ENCODE results near the gene OSBPL10. TPM values are rescaled to one million over a fixed set of nuclear protein-coding genes. Genes with fewer than 3 reads are reported as not detected.

Gene OSBPL10
- total RNA-seq, 2 donors from 2014 or later, result 4.2 to 8.2 TPM

DNA sequence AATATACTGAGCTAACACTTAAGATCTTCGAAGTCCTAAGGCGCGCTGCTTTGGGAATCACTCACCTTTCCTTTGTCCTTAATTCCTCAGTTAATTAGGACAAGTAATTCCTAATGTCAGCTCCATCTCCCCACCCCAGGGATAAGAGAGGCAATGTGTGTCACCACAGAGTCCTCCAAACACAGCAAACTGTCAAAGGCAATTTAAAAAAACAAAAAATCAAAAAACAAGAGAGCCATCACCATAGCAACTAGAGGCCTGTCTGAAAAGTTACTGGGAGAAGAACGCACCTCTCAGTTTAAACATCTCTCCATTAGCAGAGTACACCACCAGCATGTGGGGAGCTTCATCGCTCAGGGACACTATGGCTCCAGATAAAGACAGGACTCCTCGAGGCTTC, 101.7 kb downstream of the OSBPL10 start:
- no peaks in the 10 kb centered on the region for H3K36me3 ChIP-seq
- H3K27ac ChIP-seq, result no peak overlapping the region
- H3K4me1 ChIP-seq, result peaks cover 0 to 6% of the 10 kb centered on the region in 2 donors
- no peak overlapping the region for H3K4me3 ChIP-seq
- no peak for DNase-seq (ENCODE audit: low spot score)
- no peaks in the 10 kb centered on the region for H3K9me3 ChIP-seq
- TF ChIP-seq, protein P1, sequence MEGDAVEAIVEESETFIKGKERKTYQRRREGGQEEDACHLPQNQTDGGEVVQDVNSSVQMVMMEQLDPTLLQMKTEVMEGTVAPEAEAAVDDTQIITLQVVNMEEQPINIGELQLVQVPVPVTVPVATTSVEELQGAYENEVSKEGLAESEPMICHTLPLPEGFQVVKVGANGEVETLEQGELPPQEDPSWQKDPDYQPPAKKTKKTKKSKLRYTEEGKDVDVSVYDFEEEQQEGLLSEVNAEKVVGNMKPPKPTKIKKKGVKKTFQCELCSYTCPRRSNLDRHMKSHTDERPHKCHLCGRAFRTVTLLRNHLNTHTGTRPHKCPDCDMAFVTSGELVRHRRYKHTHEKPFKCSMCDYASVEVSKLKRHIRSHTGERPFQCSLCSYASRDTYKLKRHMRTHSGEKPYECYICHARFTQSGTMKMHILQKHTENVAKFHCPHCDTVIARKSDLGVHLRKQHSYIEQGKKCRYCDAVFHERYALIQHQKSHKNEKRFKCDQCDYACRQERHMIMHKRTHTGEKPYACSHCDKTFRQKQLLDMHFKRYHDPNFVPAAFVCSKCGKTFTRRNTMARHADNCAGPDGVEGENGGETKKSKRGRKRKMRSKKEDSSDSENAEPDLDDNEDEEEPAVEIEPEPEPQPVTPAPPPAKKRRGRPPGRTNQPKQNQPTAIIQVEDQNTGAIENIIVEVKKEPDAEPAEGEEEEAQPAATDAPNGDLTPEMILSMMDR (IDR thresholded peaks at IDR 0.05), result no peak
- H3K27me3 ChIP-seq, result no peaks in the 10 kb centered on the region

DNA sequence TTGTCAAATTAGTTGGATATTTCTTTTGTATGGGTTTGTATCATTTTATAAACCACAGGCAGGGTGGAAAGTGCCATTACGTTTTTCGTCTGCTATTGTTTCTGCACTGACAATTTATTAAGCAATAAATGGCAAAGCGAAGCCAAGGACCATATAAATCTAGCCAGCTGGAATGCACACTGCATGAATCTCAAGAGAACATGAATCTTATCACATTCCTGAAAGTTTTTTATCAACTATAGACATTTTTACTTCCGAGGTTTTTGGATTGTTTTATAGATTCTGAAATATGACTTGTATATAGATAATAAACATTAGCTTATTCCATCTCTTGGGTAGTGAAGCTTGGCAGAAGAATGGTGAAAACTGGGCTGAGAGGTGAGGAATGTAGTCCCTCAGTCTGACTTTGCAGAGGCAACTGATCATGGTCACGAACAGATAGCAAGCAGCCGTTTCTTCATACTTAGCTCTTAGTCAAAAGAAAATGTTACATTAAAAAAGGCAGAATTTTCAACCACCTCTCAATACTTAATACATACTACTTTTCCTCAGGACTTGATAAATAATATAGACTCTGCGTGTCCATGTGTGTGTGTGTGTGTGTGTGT, 102.7 kb downstream of the OSBPL10 start:
- no peak overlapping the region for H3K27ac ChIP-seq
- no peaks in the 10 kb centered on the region for H3K9me3 ChIP-seq
- no peaks in the 10 kb centered on the region for H3K27me3 ChIP-seq
- no peak overlapping the region for H3K4me3 ChIP-seq
- H3K4me1 ChIP-seq, result peaks cover 0 to 6% of the 10 kb centered on the region in 2 donors
- DNase-seq (ENCODE audit: low spot score), result no peak
- TF ChIP-seq, protein P1 (IDR thresholded peaks at IDR 0.05), result no peak
- no peaks in the 10 kb centered on the region for H3K36me3 ChIP-seq

DNA sequence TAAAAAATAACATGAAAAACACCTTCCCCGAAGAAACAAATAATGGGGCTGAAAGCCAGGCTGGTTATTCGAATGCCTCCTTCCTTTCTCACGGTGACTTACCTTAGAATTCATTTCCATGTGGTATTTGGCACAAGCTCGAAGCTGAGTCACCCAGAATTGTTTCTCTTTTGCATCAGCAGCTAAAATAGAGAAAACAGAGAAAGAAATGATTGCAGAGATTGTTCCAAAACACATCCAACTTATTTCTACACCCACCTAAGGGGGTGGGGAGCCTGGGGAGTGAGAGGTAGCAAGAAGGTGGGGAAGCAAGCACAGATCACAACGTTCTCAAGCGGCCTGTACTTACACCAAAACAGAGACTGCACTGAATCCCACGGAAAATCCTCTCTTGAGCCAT, 104.7 kb downstream of the OSBPL10 start:
- Histone ChIP-seq H3K4me1 (peaks cover 0 to 6% of the 10 kb centered on the region in 2 donors), H3K4me3 (no peak overlapping the region), H3K27ac (no peak overlapping the region), H3K9me3 (no peaks in the 10 kb centered on the region), H3K36me3 (no peaks in the 10 kb centered on the region), H3K27me3 (no peaks in the 10 kb centered on the region)
- TF ChIP-seq, protein P1 (IDR thresholded peaks at IDR 0.05), result no peak
- no peak for DNase-seq (ENCODE audit: low spot score)

DNA sequence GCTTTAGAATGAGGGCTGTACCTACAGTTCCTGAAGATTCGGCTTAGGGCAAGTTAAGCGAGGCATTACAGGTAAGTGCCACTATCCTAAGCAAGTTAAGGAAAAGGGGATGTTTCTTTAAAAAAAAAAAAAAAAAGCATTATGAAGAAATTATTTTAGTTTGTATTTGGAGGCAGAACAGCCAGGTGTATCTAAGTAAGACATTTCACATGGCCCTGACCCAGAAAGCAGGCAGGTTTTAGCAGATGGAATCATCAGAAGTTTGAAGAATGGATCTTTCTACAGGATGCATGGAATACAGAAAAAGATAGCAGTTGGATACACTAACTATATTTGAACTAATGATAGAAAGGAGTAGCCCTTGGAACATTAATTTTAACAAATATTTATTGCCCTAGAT, 105.6 kb downstream of the OSBPL10 start:
- Histone ChIP-seq H3K27ac (no peak overlapping the region), H3K4me1 (peaks cover 0 to 6% of the 10 kb centered on the region in 2 donors), H3K4me3 (no peak overlapping the region), H3K27me3 (no peaks in the 10 kb centered on the region), H3K9me3 (no peaks in the 10 kb centered on the region), H3K36me3 (no peaks in the 10 kb centered on the region)
- TF ChIP-seq, protein P1 (IDR thresholded peaks at IDR 0.05), result no peak
- no peak for DNase-seq (ENCODE audit: low spot score)

DNA sequence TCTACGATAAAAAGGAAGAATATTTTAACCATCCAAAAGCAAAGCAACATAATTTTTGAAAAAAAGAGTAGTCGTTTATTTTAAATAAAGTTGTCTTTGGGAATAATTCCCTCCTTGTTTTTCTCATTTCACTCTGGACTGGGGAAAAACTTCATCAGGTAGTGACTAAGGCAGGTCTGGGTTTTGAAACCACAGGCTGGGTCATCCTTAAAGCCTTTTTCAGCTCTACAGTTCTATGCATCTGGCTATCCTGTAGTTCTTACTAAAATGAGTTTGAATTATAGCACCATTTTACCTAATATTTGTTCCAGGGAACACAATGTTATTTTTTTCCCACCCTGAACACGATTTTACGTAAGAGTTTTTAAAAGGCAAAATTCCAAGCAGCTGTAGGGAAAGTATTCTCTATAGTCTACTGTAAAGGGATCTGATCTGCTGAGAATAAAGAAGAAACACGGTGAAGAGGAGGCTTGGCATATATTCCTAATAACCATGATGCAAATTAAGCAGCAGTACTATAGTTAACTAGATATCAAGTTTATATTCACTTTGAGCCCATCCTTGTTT, 107.7 kb downstream of the OSBPL10 start:
- DNase-seq (ENCODE audit: low spot score), result no peak
- Histone ChIP-seq H3K4me3 (no peak overlapping the region), H3K4me1 (peaks cover 0 to 6% of the 10 kb centered on the region in 2 donors), H3K9me3 (no peaks in the 10 kb centered on the region), H3K27me3 (no peaks in the 10 kb centered on the region), H3K36me3 (no peaks in the 10 kb centered on the region), H3K27ac (no peak overlapping the region)
- TF ChIP-seq, protein P1 (IDR thresholded peaks at IDR 0.05), result no peak

All from right atrium auricular region (tissue), 2 donors.